ENCODE results near the gene OR5A1.
"Not testable (repeated sequence)": the region's sequence is repeated elsewhere in the genome, so short reads cannot be mapped to it uniquely, and the experiment has no call there.

OR5A1 gene

DNA sequence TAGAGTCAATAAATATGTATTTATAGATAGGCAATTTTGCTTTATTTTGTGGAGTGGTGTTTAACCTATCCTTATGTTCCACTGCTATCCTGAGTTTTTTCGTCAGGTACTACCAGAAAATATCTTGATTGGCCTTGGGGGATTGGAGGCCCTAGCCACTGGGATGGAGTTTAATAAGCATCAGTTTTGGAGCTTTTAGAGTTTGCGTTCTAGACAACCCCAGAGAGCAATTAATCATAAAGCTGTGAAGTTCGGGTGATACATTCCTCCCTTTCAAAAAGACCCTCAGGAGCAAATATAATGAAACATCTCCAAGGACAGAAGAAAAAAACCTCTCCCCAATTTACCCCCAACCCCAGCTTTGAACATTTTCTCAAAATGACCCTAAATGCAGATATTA, at the start of gene OR5A1:
TSS of gene OR5A1 (plus strand) at position 301 of the 400 bp plus-strand sequence. CDS start 6,700 bp downstream, outside the sequence.
- DNase-seq: no peak

GRCh38 chr11:59394186-59394585, 42.1 kb upstream of the OR5A1 start:
- no peak for DNase-seq

DNA sequence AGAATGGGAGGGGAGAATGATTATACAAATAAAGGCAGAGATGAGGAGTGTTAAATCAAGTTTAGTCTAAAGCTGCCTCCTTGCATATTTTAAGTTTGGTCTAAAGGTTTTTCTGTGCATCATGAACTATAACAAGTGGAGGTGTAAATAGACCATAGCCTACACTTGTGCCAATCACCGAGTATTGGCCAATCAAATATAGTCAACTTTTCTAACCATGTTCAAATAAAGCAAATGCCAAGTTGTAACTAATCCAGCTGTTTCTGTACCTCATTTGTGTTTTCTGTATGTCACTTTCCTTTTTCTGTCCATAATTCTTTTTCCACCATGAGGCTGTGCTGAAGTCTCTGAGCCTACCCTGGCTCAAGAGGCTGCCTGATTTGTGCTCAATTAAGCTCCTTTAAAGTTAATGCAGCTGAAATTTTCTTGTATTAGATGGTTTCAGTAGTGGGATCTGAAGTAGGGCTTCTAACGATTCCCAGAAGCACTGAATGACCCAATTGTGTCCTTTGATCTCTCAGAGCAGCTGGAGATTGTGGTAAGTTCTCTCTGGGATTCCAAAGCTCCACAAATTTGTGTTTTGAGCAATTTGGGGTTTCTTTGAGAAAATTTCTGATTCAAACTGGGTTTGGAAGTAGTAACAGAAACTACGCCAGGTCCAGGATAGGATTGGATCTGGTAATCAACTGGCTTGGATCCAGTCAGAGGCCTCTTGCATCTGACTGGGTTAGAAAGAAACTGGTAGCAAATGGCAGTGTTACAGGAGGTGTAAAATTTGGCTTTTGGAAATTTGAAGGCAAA, 35.6 kb upstream of the OR5A1 start:
- DNase-seq: no peak

GRCh38 chr11:59401262-59401552, 35.1 kb upstream of the OR5A1 start:
- DNase-seq: no peak

- DNase-seq: no peak
Measured at GRCh38 chr11:59403546-59403945, 32.7 kb upstream of the OR5A1 start.

GRCh38 chr11:59413646-59414045, 22.6 kb upstream of the OR5A1 start:
- no peak for DNase-seq

- DNase-seq: no peak
Measured at GRCh38 chr11:59415111-59415510, 21.2 kb upstream of the OR5A1 start.

DNA sequence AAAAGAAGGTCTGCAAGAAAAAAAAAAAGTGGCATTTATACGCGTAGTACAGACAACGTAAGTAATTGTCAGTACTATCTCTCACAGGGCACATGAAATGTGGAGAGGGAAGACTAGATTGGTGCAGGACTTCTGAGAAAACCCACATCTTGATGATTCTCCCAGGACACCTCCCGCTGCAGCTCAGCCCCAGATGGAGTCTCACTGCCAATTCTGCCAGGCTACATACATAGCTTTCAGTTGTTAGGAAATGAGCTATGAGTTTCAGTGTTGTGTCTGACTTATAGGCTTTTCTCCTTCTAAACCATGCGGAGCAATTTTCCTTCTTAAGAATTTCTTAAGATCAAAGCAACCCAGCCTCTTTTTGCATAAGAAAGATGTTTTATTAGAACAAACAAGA, 19.7 kb upstream of the OR5A1 start:
- no peak for DNase-seq

- no peak for DNase-seq
Measured at GRCh38 chr11:59417023-59417422, 19.2 kb upstream of the OR5A1 start.

- no peak for DNase-seq
Measured at GRCh38 chr11:59418156-59418555, 18.1 kb upstream of the OR5A1 start.

DNA sequence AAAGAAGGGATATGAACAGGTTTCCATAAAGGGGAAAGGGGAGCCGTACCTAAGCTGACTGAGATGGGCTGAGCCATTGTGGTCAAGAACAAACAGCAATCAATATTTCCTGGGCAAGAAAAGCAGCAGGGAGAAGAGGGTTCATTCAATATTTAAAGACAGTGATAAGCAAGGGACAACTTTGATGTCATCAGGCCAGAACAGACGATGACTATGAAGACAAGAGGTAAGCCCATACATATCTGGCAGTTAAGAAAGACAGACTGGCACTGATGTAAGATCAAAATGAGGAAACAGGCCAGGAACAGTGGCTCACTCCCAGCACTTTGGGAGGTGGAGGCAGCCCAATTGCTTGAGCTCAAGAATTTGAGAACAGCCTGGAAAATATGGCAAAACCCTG, 12.4 kb upstream of the OR5A1 start:
- DNase-seq: no peak

- no peak for DNase-seq
Measured at GRCh38 chr11:59425131-59425530, 11.1 kb upstream of the OR5A1 start.

DNA sequence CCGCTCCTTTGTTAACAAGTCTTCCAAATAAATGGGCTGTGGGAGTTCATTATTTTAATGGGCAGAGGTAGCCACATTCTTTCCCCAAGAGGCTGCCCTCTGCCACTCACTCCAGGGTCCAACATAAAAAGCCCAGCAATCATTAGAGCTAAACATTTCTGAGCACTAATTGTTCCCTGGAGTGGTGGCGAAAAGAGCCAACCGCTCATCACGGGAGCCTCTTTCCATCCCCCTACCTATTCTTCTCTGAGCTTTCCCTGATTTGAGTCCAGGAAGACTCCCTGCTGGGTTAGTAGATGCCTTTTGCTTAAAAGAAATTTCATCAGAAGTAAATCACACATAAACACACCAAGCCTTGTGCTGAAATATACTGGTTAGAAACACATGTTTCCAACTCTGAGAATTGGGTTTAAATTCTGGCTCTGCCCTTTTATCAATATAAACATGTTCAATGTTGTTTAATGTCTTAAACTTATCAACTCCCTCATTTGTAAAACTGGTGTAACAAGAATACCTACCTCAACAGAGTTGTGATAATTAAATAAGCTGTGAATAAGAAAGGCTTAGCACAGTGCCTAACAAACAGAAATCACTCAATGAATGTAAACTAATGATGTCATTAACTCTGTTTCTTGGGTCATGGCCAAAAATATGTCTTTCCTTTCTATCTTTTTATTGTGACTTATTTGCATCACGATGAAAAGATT, 9.8 kb upstream of the OR5A1 start, which contains the start of gene OR5A2:
TSS of gene OR5A2 (minus strand) at position 53 of the 707 bp plus-strand sequence. CDS start 3,460 bp downstream, outside the sequence.
- DNase-seq: no peak

- no peak for DNase-seq
Measured at GRCh38 chr11:59427068-59427382, 9.2 kb upstream of the OR5A1 start.

GRCh38 chr11:59429924-59430516, 6.2 kb upstream of the OR5A1 start:
- no peak for DNase-seq

- DNase-seq: no peak
Measured at GRCh38 chr11:59437770-59438169, 1.5 kb downstream of the OR5A1 start.

DNA sequence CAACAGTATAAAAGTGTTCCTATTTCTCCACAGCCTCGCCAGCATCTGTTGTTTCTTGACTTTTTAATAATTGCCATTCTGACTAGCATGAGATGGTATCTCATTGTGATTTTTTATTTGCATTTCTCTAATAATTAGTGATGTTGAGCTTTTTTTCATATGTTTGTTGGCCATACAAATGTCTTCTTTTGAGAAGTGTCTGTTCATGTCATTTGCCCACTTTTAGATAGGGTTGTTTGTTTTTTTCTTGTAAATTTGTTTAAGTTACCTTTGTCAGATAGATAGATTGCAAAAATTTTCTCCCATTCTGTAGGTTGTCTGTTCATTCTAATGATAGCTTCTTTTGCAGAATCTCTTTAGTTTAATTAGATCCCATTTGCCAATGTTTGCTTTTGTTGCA, 9.4 kb downstream of the OR5A1 start:
- DNase-seq: not testable (repeated sequence)

- DNase-seq: no peak
Measured at GRCh38 chr11:59448484-59448883, 12.2 kb downstream of the OR5A1 start.

- no peak for DNase-seq
Measured at GRCh38 chr11:59456661-59457060, 20.4 kb downstream of the OR5A1 start, which contains the start of gene OR4D6. Gene OR4D6 (plus strand): TSS chr11:59456961. CDS start chr11:59456961, 0 bp downstream.

DNA sequence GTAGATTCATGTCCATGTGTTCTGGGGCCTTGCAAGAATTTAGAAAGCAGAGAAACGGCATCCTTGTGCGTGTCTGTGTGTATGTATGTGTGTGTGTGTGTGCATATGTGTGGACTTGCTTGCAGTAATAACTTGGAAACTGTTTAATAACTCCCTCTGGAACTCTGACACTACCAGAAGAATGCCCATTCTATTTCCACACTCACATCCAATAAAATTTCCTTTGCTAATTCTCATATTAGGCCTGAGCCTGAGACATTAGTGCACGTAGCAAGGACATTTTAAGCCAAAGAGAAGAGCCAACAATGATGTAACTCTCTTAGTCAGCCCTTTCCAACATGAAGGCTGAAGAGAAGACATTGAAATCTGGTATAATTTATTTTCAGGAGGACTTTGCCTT, 23.6 kb downstream of the OR5A1 start:
- no peak for DNase-seq

- no peak for DNase-seq
Measured at GRCh38 chr11:59463190-59463641, 26.9 kb downstream of the OR5A1 start.

DNA sequence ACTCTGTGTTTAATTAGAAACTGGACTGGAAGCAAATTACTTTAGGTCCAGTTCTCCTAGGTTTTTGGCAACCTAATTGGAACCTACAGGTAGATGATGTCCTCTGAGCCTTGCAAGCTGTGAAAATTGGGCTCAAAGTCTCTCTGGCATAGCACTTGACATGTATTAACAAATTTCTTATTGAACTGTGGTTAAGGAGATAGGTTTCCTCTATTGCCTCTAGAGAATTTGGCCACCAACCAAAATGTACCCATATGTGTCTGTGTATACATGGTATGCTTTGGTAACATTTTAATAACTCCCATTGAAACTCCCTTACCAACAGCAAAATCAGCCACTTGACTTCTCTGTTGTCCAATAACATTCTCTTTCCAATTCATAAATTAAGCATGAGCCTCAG, 36.7 kb downstream of the OR5A1 start, which contains the start of gene OR4D10:
TSS of gene OR4D10 (plus strand) at position 301 of the 400 bp plus-strand sequence. CDS start 4,115 bp downstream, outside the sequence.
- no peak for DNase-seq

DNA sequence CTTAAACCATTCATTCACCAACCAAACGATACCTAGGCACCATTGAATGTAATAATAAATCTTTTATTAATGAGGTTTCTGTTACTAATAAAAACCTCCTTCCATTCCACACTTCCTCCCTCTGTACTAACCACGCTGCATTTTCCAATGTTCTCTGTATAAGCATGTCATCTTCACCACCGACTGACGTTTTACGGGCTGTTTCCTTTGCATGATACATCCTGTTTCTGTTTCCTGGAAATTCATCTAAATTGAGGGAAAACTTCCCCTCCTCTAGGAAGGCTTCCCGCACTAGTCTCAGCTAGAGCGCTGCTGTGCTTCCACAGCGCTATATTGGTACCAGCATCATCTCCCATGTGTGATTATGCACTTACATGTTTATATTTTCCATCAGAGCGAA, 38.9 kb downstream of the OR5A1 start:
- DNase-seq: no peak

- no peak for DNase-seq
Measured at GRCh38 chr11:59479906-59480305, 43.6 kb downstream of the OR5A1 start.
